Activated CD8-positive, alpha-beta T cell treated with anti-CD3 and anti-CD28 coated beads, Interleukin-2, amount 10 ng/mL, durations not matched to agents 7 days and 5 days (primary cell): Measurements from ENCODE around the gene FAM13C. TPM values are rescaled to one million over a fixed set of nuclear protein-coding genes. Genes with fewer than 3 reads are reported as not detected.

Experiments
- ATAC-seq: fragments of 150-1000 bp; cut with Tn5 transposase; one replicate; pipeline ENCODE4 v1.10.0; 2021; ENCODE audit warnings: moderate library complexity
- CTCF ChIA-PET: fragments of 350-600 bp; sonication (Branson Sonifier 250); formaldehyde crosslinking; loops from one replicate; lab custom pipeline; 2021; ENCODE audit warnings: antibody characterized with exemption; lab: Charles Lee
- POLR2A ChIA-PET: fragments of 350-600 bp; sonication (Branson Sonifier 250); formaldehyde crosslinking; loops from one replicate; lab custom pipeline; 2021; ENCODE audit warnings: antibody characterized with exemption; lab: Charles Lee
- DNase-seq: peaks from one replicate; pipeline ENCODE4 v3.0.0-alpha.2; 2020
- H3K27ac Mint-ChIP-seq: one replicate; pipeline ENCODE4 v1.8.0; 2021; ENCODE audit warnings: mild to moderate bottlenecking, mixed read lengths
- H3K27me3 Mint-ChIP-seq: one replicate; pipeline ENCODE4 v1.8.0; 2021; ENCODE audit warnings: low read depth, mixed read lengths
- H3K36me3 Mint-ChIP-seq: one replicate; pipeline ENCODE4 v1.8.0; 2021; ENCODE audit warnings: low read depth, mixed read lengths
- H3K4me1 Mint-ChIP-seq: one replicate; pipeline ENCODE4 v1.8.0; 2021; ENCODE audit warnings: low read depth, mixed read lengths
- H3K4me3 Mint-ChIP-seq: one replicate; pipeline ENCODE4 v1.8.0; 2021; ENCODE audit warnings: mild to moderate bottlenecking, mixed read lengths
- H3K9me3 Mint-ChIP-seq: one replicate; pipeline ENCODE4 v1.8.0; 2022; ENCODE audit warnings: mixed read lengths; ENCODE audit not compliant: insufficient read depth
- total RNA-seq, 2 experiments: library from RNA; stranded (reverse); gene quantifications; one replicate each; pipeline ENCODE4 v1.2.3, GENCODE V29; 2021

The FAM13C gene
- total RNA-seq, 2 experiments from 2014 or later = not detected

DNA sequence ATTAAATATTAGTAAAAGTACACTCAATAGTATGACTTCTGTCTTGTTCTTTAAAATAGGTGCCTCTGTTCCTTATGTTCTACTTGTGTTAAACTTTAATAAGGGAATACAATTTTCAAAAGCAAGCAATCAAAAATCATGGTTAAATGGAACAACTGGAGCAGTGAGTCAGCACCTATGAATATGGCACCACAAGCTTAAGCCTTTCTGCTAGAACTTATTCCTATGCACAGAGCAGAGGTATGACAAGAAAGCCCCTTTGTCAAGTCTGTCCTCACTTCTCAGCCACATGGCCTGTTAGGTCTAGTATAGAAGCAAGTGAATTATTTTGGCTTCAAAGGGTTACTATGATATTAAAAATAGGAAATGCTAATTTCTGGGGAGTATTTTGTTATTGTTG lies 29.8 kb downstream of the FAM13C start:
- Mint-ChIP-seq H3K4me1 (no peaks in the 10 kb centered on the region), H3K36me3 (no peaks in the 10 kb centered on the region), H3K27ac (no peak overlapping the region), H3K4me3 (no peak overlapping the region), H3K9me3 (no peaks in the 10 kb centered on the region), H3K27me3 (no peaks in the 10 kb centered on the region)
- ChIA-PET CTCF (no interaction called here), POLR2A (no interaction called here)
- DNase-seq (no peak), ATAC-seq (no peak)

DNA sequence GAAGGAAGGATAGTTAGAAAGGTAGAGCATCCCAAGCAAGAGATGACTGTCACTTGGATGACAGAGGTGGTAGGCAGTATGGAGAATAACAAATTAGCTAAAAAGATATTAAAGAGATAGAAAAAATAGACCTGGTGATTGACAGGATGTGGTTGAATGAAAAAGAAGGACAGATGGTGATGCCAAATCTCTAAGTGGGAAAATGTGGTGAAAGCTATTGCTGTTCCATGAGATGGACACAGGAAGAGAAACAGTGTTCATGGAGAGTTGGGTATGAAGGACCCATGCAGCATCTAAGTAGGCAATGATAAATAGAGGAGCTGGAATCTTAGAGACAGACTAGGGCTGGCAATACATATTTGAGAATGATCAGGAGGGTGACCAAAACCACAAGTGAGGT lies 30.7 kb downstream of the FAM13C start:
- H3K36me3 Mint-ChIP-seq = no peaks in the 10 kb centered on the region
- ChIA-PET CTCF (no interaction called here), POLR2A (no interaction called here)
- H3K4me1 Mint-ChIP-seq = no peaks in the 10 kb centered on the region
- H3K9me3 Mint-ChIP-seq = no peaks in the 10 kb centered on the region
- no peak for ATAC-seq
- no peaks in the 10 kb centered on the region for H3K27me3 Mint-ChIP-seq
- H3K27ac Mint-ChIP-seq = no peak overlapping the region
- no peak overlapping the region for H3K4me3 Mint-ChIP-seq
- DNase-seq = no peak

- H3K27me3 Mint-ChIP-seq = no peaks in the 10 kb centered on the region
- ATAC-seq (no peak), DNase-seq (no peak)
- H3K4me3 Mint-ChIP-seq = no peak overlapping the region
- ChIA-PET POLR2A (no interaction called here), CTCF (no interaction called here)
- no peaks in the 10 kb centered on the region for H3K36me3 Mint-ChIP-seq
- no peaks in the 10 kb centered on the region for H3K4me1 Mint-ChIP-seq
- no peak overlapping the region for H3K27ac Mint-ChIP-seq
- H3K9me3 Mint-ChIP-seq = no peaks in the 10 kb centered on the region
These were observed 37.2 kb downstream of the FAM13C start for GRCh38 chr10:59325116-59325515.

DNA sequence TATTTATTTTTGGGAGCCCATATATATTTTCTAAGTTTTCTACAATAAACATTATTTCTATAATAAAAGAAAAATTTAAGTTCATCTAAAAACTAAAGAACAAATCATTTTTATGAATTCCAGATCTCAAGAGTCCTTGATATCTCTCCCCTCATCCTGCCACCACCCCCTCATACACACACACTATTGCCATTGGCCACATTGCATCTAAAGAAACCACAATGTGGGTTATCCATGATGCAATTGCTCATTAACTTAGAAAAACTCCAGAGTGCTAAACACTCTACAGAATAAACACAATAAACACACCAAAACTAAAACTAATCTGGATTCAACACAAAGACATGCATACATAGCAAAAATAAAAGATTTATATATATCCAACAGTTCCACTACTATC lies 37.8 kb downstream of the FAM13C start:
- Mint-ChIP-seq H3K27me3 (no peaks in the 10 kb centered on the region), H3K4me1 (no peaks in the 10 kb centered on the region), H3K4me3 (no peak overlapping the region), H3K27ac (no peak overlapping the region), H3K9me3 (no peaks in the 10 kb centered on the region), H3K36me3 (no peaks in the 10 kb centered on the region)
- ATAC-seq (no peak), DNase-seq (no peak)
- POLR2A ChIA-PET = no interaction called here
- CTCF ChIA-PET = no interaction called here

DNA sequence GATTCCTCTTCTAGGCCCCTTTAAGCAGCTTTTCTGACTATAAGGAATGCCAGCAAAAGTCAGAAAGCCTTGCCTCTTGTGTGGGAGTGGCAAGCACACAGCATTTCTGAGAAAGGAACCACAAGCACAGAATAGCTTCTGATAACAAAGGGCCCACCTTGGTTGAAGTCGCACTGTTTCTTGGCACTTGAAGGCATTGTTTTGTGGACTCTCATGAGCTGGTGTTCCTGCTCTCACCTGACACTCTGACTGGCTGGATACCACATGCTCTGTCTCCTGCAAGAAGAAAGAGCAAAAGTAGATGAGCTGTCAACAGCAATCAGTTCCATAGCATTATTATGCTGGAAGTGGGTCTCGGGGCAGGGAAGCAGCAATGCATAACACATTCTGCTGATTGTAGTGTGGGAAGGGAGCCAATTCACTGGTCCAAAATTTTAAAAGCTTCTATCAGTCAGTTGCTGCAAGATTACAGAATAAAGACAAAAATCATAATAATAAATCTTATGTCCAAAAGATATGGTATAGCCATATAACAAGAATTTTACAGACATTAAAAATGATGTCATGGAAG lies 38.4 kb downstream of the FAM13C start:
- ChIA-PET CTCF (no interaction called here), POLR2A (no interaction called here)
- Mint-ChIP-seq H3K9me3 (no peaks in the 10 kb centered on the region), H3K27me3 (no peaks in the 10 kb centered on the region), H3K4me3 (no peak overlapping the region), H3K36me3 (no peaks in the 10 kb centered on the region), H3K27ac (no peak overlapping the region), H3K4me1 (no peaks in the 10 kb centered on the region)
- ATAC-seq = no peak
- no peak for DNase-seq

GRCh38 chr10:59323036-59323459 lies 39.3 kb downstream of the FAM13C start:
- DNase-seq = no peak
- Mint-ChIP-seq H3K4me1 (no peaks in the 10 kb centered on the region), H3K36me3 (no peaks in the 10 kb centered on the region), H3K4me3 (no peak overlapping the region), H3K27ac (no peak overlapping the region), H3K9me3 (no peaks in the 10 kb centered on the region), H3K27me3 (no peaks in the 10 kb centered on the region)
- CTCF ChIA-PET = no interaction called here
- no peak for ATAC-seq
- POLR2A ChIA-PET = no interaction called here

DNA sequence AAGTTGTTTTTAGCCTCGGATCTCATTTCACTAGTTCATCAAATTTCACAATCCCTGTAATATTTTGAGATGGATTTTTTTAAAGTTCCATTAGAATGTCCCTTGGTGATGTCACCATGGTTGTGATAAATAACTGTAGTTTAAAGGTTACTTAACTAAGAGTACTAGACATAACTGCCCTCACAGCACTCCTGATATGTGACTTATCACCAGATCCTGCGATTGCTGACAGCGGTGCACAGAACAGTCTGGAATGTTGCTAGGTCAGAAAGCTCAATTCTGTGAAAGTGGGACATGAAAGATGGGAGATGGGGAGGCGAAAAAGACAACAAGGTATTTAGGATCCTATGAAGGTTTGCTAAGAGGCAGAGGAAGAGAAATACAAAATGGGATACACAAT lies 40.2 kb downstream of the FAM13C start:
- ChIA-PET POLR2A (no interaction called here), CTCF (no interaction called here)
- no peak overlapping the region for H3K27ac Mint-ChIP-seq
- DNase-seq (no peak), ATAC-seq (no peak)
- H3K36me3 Mint-ChIP-seq = no peaks in the 10 kb centered on the region
- H3K4me3 Mint-ChIP-seq = no peak overlapping the region
- H3K9me3 Mint-ChIP-seq = no peaks in the 10 kb centered on the region
- no peaks in the 10 kb centered on the region for H3K4me1 Mint-ChIP-seq
- H3K27me3 Mint-ChIP-seq = no peaks in the 10 kb centered on the region

GRCh38 chr10:59320355-59320754 lies 42.0 kb downstream of the FAM13C start:
- Mint-ChIP-seq H3K27me3 (no peaks in the 10 kb centered on the region), H3K4me1 (no peaks in the 10 kb centered on the region), H3K27ac (no peak overlapping the region), H3K4me3 (no peak overlapping the region), H3K9me3 (no peaks in the 10 kb centered on the region), H3K36me3 (no peaks in the 10 kb centered on the region)
- no peak for ATAC-seq
- no peak for DNase-seq
- POLR2A ChIA-PET = no interaction called here
- CTCF ChIA-PET = no interaction called here

DNA sequence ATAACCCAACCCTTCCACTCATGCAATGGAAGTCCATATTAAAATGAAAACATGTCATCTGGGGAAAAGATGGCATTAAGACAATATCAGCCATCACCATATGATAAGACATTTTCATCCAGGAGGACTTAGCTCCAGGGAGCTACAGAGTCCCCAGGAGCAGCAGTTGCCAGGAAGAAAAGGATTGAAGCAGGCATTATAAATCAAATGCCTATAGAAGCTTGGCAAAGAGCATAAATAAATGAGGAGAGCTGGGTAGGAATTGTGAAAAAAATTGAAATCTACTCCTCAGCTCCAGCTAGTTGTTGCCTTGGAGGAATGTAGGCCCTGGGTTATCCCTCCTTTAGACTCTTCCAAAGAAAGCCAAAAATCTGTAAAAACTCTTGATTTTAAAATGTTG lies 42.5 kb downstream of the FAM13C start:
- no peaks in the 10 kb centered on the region for H3K36me3 Mint-ChIP-seq
- no peak overlapping the region for H3K27ac Mint-ChIP-seq
- ATAC-seq (no peak), DNase-seq (no peak)
- H3K27me3 Mint-ChIP-seq = no peaks in the 10 kb centered on the region
- POLR2A ChIA-PET = no interaction called here
- H3K4me3 Mint-ChIP-seq = no peak overlapping the region
- H3K4me1 Mint-ChIP-seq = no peaks in the 10 kb centered on the region
- H3K9me3 Mint-ChIP-seq = no peaks in the 10 kb centered on the region
- CTCF ChIA-PET = no interaction called here

DNA sequence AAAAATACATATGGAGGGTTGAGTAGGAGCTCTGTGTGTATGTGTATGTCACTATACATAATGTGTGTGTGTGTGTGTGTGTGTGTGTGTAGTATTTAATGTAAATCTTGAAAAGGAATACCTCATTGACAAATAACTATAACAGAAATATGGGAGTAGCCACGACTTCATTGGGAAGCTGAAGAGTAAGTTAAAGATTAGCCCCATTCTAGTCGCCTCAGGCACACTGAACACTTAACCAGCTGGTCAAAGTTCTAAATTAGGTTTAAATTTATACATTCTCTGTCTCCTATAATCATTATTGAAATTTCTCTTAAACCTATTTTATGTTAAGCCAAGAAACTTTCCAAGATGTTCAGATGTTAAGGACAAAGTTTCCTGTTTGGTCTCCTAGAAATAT lies 45.3 kb downstream of the FAM13C start:
- Mint-ChIP-seq H3K27ac (no peak overlapping the region), H3K4me3 (no peak overlapping the region), H3K27me3 (no peaks in the 10 kb centered on the region), H3K4me1 (no peaks in the 10 kb centered on the region), H3K36me3 (no peaks in the 10 kb centered on the region), H3K9me3 (no peaks in the 10 kb centered on the region)
- CTCF ChIA-PET = no interaction called here
- ATAC-seq (no peak), DNase-seq (no peak)
- POLR2A ChIA-PET = no interaction called here

GRCh38 chr10:59315465-59315864 lies 46.9 kb downstream of the FAM13C start:
- Mint-ChIP-seq H3K4me1 (no peaks in the 10 kb centered on the region), H3K36me3 (no peaks in the 10 kb centered on the region), H3K27ac (no peak overlapping the region), H3K4me3 (no peak overlapping the region), H3K27me3 (no peaks in the 10 kb centered on the region), H3K9me3 (no peaks in the 10 kb centered on the region)
- no peak for ATAC-seq
- DNase-seq = no peak
- CTCF ChIA-PET = no interaction called here
- POLR2A ChIA-PET = no interaction called here

- no peaks in the 10 kb centered on the region for H3K27me3 Mint-ChIP-seq
- H3K36me3 Mint-ChIP-seq = no peaks in the 10 kb centered on the region
- no peaks in the 10 kb centered on the region for H3K9me3 Mint-ChIP-seq
- H3K4me1 Mint-ChIP-seq = no peaks in the 10 kb centered on the region
- H3K27ac Mint-ChIP-seq = no peak overlapping the region
- ChIA-PET POLR2A (no interaction called here), CTCF (no interaction called here)
- ATAC-seq (no peak), DNase-seq (no peak)
- no peak overlapping the region for H3K4me3 Mint-ChIP-seq
These were observed 48.1 kb downstream of the FAM13C start for GRCh38 chr10:59314268-59314667.

DNA sequence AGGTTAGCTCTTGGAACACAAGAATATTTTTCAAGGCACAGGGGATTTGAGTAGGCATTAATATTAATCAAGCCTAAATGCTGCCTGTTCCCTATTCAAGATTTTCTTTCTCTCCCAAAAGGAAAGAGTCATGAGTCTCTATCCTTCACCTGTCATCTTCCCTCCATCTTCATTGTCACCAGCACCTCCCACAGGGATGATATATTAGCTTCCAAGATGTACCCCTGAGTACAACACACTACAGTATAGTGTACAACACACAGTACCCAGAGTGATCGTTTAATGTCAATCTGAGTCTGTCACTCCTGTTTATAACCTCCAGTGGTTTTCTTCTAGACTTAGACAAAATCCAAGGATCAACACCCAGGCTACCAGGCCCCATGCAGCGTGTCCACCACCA lies 50.1 kb downstream of the FAM13C start:
- Mint-ChIP-seq H3K36me3 (no peaks in the 10 kb centered on the region), H3K27me3 (no peaks in the 10 kb centered on the region), H3K27ac (no peak overlapping the region), H3K4me1 (no peaks in the 10 kb centered on the region), H3K9me3 (no peaks in the 10 kb centered on the region), H3K4me3 (no peak overlapping the region)
- no peak for ATAC-seq
- DNase-seq = no peak
- ChIA-PET CTCF (no interaction called here), POLR2A (no interaction called here)
